ENCODE data around the gene POU6F1. TPM values are rescaled to one million over a fixed set of nuclear protein-coding genes. Genes with fewer than 3 reads are reported as not detected.

The POU6F1 gene
- total RNA-seq (2022; extraction: Qiagen RNA extraction), result 0.99 to 1.8 TPM (median 1.6 TPM) in 5 replicates

GRCh38 chr12:51217968-51218606 is at the start of gene POU6F1:
POU6F1 (minus strand) TSS chr12:51218062; CDS start chr12:51206836, 11,226 bp downstream.

DNA sequence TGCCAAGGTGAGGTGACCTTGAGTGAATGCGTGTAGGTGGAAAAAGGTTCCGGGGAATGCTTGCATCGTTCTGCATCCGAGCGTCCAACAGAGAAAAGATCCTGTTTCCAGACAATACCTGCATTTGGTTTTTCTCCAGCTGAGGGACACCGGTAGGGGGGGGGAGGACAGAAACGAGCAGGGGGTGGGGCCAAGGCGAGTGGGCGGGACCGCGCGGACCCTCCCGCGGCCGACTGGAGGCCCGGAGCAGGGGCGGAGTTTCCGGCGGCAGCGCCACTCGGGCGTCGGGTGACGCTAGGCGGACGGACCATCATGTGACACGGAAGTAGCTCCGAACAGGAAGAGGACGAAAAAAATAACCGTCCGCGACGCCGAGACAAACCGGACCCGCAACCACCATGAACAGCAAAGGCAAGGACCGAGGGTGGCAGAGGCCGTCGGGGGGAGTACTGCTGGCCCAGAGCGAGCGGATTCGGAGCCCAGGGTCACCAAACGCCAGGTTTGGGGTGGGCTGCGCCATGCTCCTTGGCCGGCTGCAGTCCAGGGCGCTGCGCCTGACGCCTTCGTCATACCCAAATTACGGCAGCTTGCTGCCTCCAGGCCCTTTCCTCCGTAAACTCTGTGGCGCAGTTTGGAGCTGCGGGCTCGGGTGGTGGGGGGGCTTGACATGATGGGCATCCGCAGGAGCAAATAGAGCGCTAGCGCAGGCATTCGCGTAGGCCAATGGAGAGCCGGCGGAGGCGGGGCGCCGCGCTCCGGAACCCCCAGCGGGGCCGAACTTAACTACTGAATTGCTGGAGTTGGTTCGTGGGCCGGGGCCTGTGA is 20.9 kb upstream of the POU6F1 start, which contains the start of gene DAZAP2:
DAZAP2 (plus strand) TSS at position 317 of the 825 bp plus-strand sequence; CDS start at position 399, 82 bp downstream.

DNA sequence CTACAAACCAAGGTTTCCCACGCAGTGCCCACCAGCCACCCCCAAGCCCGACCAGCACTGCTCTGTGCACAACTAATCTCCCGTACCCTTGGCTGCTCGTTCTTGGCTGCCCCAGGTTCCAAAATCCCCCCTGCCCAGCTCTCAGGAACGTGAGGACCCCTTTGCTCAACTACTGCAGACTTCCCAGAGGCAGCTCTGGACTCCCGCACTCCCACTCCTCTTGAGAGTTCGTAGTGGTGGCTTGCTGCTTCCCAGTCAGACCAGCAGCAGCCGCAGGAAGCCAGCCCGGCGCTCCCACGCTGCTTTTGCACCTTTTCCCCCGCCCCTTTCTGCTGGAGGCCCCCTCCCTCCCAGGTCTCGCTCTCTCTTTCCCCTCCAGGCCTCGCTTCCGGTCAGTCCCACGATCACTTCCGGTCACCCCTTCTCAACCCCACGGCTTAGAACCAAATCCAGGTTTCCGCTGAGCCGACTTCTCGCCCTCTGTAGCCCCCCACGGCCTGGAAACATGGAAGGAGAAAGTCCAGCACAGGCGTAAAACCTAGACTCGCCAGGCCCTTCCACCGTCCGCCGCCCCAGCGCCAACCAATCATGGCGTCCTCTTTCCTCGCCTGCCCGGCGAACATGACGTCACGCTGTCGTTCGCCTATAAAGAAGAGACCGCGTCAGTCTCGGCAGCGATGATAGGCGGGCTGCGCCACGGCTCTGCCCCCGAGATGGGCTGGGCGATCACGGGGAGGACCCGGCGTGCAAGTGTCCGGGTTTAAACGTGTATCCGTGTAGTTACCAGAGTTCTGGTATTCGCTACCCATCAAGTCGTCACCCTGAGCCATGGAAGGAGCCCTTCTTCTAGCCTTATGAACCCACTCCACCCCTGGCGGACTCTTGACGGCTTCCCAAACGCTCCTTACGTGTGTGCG is 45.1 kb downstream of the POU6F1 start, which contains the start of gene TFCP2:
TFCP2 (minus strand) TSS at position 621 of the 917 bp plus-strand sequence. CDS start 713 bp downstream, outside the sequence.

Other genes with a start within 250 kb of the POU6F1 start
- gene SLC11A2, start 191.7 kb downstream of the POU6F1 start, total RNA-seq (2022; extraction: Qiagen RNA extraction), result 17.6 to 22.9 TPM (median 20.3 TPM) in 5 replicates
- 20.5 to 23.8 TPM (median 22.3 TPM) in 5 replicates for gene LETMD1, start 169.7 kb downstream of the POU6F1 start, total RNA-seq (2022; extraction: Qiagen RNA extraction)
- gene CSRNP2, start 134.5 kb downstream of the POU6F1 start, total RNA-seq (2022; extraction: Qiagen RNA extraction), result 11.3 to 13.3 TPM (median 12.7 TPM) in 5 replicates
- 17.9 to 19.3 TPM (median 18.7 TPM) in 5 replicates for gene TFCP2, start 44.9 kb downstream of the POU6F1 start, total RNA-seq (2022; extraction: Qiagen RNA extraction)
- 316 to 381 TPM (median 322 TPM) in 5 replicates for gene DAZAP2, start 20.8 kb upstream of the POU6F1 start, total RNA-seq (2022; extraction: Qiagen RNA extraction)
- gene SMAGP, start 52.4 kb upstream of the POU6F1 start, total RNA-seq (2022; extraction: Qiagen RNA extraction), result 20.2 to 26.6 TPM (median 24.6 TPM) in 5 replicates
- 0.08 to 0.17 TPM (median 0.13 TPM) in 5 replicates for gene BIN2, start 106.1 kb upstream of the POU6F1 start, total RNA-seq (2022; extraction: Qiagen RNA extraction)
- not detected in 5 replicates for gene CELA1, start 128.6 kb upstream of the POU6F1 start, total RNA-seq (2022; extraction: Qiagen RNA extraction)
- 2.4 to 3.3 TPM (median 3.1 TPM) in 5 replicates for gene GALNT6, start 173.3 kb upstream of the POU6F1 start, total RNA-seq (2022; extraction: Qiagen RNA extraction)
- 0.91 to 1.5 TPM (median 1.3 TPM) in 5 replicates for gene SLC4A8, start 206.8 kb upstream of the POU6F1 start, total RNA-seq (2022; extraction: Qiagen RNA extraction)

Measured in A549 treated with AZD2906 at 1 μM for 4 hours (cell line).